GM18519 (cell line): ENCODE measurements around the gene CENPP.

Experiments
- ATAC-seq: cut with Tn5 transposase; IDR thresholded peaks from one replicate; pipeline ENCODE4 v1.9.1; 2021; ENCODE audit warnings: mild to moderate bottlenecking, moderate library complexity; ENCODE audit not compliant: unreplicated experiment, low FRiP score

The CENPP gene

GRCh38 chr9:92631452-92632343 is 305.9 kb downstream of the CENPP start:
- ATAC-seq: no peak

- ATAC-seq: no peak
Measured at GRCh38 chr9:92632641-92633040, 306.9 kb downstream of the CENPP start.

- ATAC-seq: no peak
Measured at GRCh38 chr9:92633614-92634278, 308.0 kb downstream of the CENPP start.

GRCh38 chr9:92634712-92635605 is 309.2 kb downstream of the CENPP start:
- no peak for ATAC-seq

- no peak for ATAC-seq
Measured at GRCh38 chr9:92635760-92636159, 310.0 kb downstream of the CENPP start.

GRCh38 chr9:92636627-92637026 is 310.9 kb downstream of the CENPP start:
- no peak for ATAC-seq

- no peak for ATAC-seq
Measured at GRCh38 chr9:92637326-92637725, 311.6 kb downstream of the CENPP start.

- no peak for ATAC-seq
Measured at GRCh38 chr9:92637886-92638620, 312.3 kb downstream of the CENPP start.

- no peak for ATAC-seq
Measured at GRCh38 chr9:92638621-92639101, 312.9 kb downstream of the CENPP start.

- no peak for ATAC-seq
Measured at GRCh38 chr9:92639124-92639523, 313.4 kb downstream of the CENPP start.

GRCh38 chr9:92639791-92640271 is 314.1 kb downstream of the CENPP start:
- no peak for ATAC-seq

- no peak for ATAC-seq
Measured at GRCh38 chr9:92640398-92641091, 314.8 kb downstream of the CENPP start.

GRCh38 chr9:92641092-92641809 is 315.5 kb downstream of the CENPP start:
- no peak for ATAC-seq

- no peak for ATAC-seq
Measured at GRCh38 chr9:92642041-92642451, 316.3 kb downstream of the CENPP start.

- no peak for ATAC-seq
Measured at GRCh38 chr9:92642564-92642963, 316.8 kb downstream of the CENPP start.

GRCh38 chr9:92644278-92644677 is 318.5 kb downstream of the CENPP start:
- no peak for ATAC-seq

- ATAC-seq: no peak
Measured at GRCh38 chr9:92645041-92645440, 319.3 kb downstream of the CENPP start.

- ATAC-seq: no peak
Measured at GRCh38 chr9:92647671-92648473, 322.1 kb downstream of the CENPP start.
